Left ventricle myocardium inferior (tissue), 1 donor: Measurements from ENCODE around the gene PNMA8C. TPM values are rescaled to one million over a fixed set of nuclear protein-coding genes. Genes with fewer than 3 reads are reported as not detected.
A peak's percentile ranks its signal among the peaks of the same experiment; 100 is the strongest.
"Not testable (repeated sequence)": the region's sequence is repeated elsewhere in the genome, so short reads cannot be mapped to it uniquely, and the experiment has no call there.

Experiments
- DNase-seq: peaks from one replicate; pipeline ENCODE4 v3.0.0-alpha.2; 2020
- H3K27ac ChIP-seq: fragments of 200-600 bp; replicated peaks from 2 replicates; pipeline ENCODE4 v1.8.0; 2021
- H3K27me3 ChIP-seq: fragments of 200-600 bp; 2 replicates; pipeline ENCODE4 v1.8.0; 2021; ENCODE audit warnings: low read depth
- H3K36me3 ChIP-seq: fragments of 200-600 bp; 2 replicates; pipeline ENCODE4 v1.8.0; 2021
- H3K4me1 ChIP-seq: fragments of 200-600 bp; 2 replicates; pipeline ENCODE4 v1.8.0; 2021
- H3K4me3 ChIP-seq: fragments of 200-600 bp; 2 replicates; pipeline ENCODE4 v1.8.0; 2021; ENCODE audit warnings: mild to moderate bottlenecking, moderate library complexity
- H3K9me3 ChIP-seq: fragments of 200-600 bp; replicated peaks from 2 replicates; pipeline ENCODE4 v1.8.0; 2021
- intact Hi-C: fragments of 100-400 bp; cut with micrococcal nuclease; formaldehyde crosslinking; loops from one replicate; pipeline ENCODE4 v1.11.0; 2022
- total RNA-seq: library from RNA; stranded (reverse); fragmentation: NEBNext Ultra II Directional; extraction: Animal tissue kit (Norgen Biotek cat#: 25700); gene quantifications from one replicate; pipeline ENCODE4 v1.2.1, GENCODE V29; 2021
- TF ChIP-seq, protein P1 (sequence below): fragments of 200-600 bp; IDR thresholded peaks from 2 replicates; pipeline ENCODE4 v1.8.0; 2021; ENCODE audit warnings: antibody characterized with exemption, mild to moderate bottlenecking, borderline replicate concordance
- donor health status: DM: no; HTN: yes; CAD: no; lungs with severe emphysema.

The PNMA8C gene
- total RNA-seq, 1 donor from 2014 or later = not detected

GRCh38 chr19:46404753-46405468 lies 23.8 kb downstream of the PNMA8C start:
- Histone ChIP-seq H3K9me3 (no peaks in the 10 kb centered on the region), H3K4me1 (peaks cover 49% of the 10 kb centered on the region), H3K4me3 (peak overlapping the region; percentile 67), H3K27me3 (peaks cover 49% of the 10 kb centered on the region), H3K27ac (peak overlapping the region; percentile 83), H3K36me3 (no peaks in the 10 kb centered on the region)
- intact Hi-C loops = loop anchor here (2.0 kb wide), 1 partner anchor 82 kb away; no protein-coding TSS in a partner anchor
- TF ChIP-seq, protein P1, sequence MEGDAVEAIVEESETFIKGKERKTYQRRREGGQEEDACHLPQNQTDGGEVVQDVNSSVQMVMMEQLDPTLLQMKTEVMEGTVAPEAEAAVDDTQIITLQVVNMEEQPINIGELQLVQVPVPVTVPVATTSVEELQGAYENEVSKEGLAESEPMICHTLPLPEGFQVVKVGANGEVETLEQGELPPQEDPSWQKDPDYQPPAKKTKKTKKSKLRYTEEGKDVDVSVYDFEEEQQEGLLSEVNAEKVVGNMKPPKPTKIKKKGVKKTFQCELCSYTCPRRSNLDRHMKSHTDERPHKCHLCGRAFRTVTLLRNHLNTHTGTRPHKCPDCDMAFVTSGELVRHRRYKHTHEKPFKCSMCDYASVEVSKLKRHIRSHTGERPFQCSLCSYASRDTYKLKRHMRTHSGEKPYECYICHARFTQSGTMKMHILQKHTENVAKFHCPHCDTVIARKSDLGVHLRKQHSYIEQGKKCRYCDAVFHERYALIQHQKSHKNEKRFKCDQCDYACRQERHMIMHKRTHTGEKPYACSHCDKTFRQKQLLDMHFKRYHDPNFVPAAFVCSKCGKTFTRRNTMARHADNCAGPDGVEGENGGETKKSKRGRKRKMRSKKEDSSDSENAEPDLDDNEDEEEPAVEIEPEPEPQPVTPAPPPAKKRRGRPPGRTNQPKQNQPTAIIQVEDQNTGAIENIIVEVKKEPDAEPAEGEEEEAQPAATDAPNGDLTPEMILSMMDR = peak; percentile 26
- DNase-seq = no peak

DNA sequence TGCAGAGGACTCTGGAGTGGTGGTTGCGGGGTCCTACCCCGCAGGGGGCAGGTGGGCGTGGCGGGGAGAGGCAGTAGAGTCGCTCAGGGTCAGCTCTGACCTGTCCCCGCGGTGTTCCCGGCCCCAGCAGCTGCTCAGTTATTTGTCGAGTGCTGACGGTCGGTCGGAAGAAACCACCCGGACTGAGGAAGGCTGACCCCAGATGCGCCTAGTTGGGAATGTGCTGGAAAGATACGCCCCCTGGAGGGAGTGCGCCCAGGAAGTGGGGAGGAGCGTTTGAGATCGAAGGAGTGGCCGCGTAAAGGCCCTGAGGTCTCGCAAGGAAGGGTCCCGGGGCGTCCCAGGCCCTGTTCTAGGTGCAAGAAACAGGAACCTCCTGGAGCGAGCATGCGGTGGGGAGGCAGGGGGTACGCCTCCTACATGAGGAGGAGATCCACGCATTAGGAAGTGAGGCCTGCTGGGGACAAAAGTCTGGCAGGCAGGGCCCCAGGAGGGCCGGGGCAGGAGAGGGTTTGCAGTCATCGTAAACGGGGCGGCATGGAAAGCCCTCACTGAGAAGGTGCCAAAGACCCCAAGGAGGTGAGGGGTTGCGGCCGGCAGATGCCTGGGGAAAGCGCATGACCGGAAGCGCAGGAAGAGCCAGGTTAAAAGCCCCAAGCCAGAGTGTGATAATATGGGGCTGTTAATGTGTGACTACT lies 24.5 kb downstream of the PNMA8C start:
- Histone ChIP-seq H3K27ac (peak overlapping the region; percentile 83), H3K4me1 (peaks cover 43% of the 10 kb centered on the region), H3K4me3 (peak overlapping the region; percentile 67), H3K27me3 (peaks cover 49% of the 10 kb centered on the region), H3K36me3 (no peaks in the 10 kb centered on the region), H3K9me3 (no peaks in the 10 kb centered on the region)
- TF ChIP-seq, protein P1 = peak; percentile 39
- peak; percentile 64 for DNase-seq
- intact Hi-C loops = loop anchor here (2.0 kb wide), 1 partner anchor 83 kb away; no protein-coding TSS in a partner anchor

- Histone ChIP-seq H3K27me3 (peaks cover 49% of the 10 kb centered on the region), H3K4me3 (no peak overlapping the region), H3K36me3 (no peaks in the 10 kb centered on the region), H3K9me3 (no peaks in the 10 kb centered on the region), H3K4me1 (peaks cover 31% of the 10 kb centered on the region), H3K27ac (no peak overlapping the region)
- DNase-seq = no peak
- intact Hi-C loops = no loop called here
- TF ChIP-seq, protein P1 = no peak
Measured at GRCh38 chr19:46402725-46403124, 26.0 kb downstream of the PNMA8C start.

GRCh38 chr19:46397801-46398479 lies 30.8 kb downstream of the PNMA8C start:
- H3K4me3 ChIP-seq, H3K4me1 ChIP-seq, H3K27ac ChIP-seq, DNase-seq, H3K36me3 ChIP-seq, H3K9me3 ChIP-seq: not testable (repeated sequence)
- intact Hi-C loops = loop anchor here (10.0 kb wide), 1 partner anchor 117 kb away; no protein-coding TSS in a partner anchor
- peaks cover 13% of the 10 kb centered on the region for H3K27me3 ChIP-seq

DNA sequence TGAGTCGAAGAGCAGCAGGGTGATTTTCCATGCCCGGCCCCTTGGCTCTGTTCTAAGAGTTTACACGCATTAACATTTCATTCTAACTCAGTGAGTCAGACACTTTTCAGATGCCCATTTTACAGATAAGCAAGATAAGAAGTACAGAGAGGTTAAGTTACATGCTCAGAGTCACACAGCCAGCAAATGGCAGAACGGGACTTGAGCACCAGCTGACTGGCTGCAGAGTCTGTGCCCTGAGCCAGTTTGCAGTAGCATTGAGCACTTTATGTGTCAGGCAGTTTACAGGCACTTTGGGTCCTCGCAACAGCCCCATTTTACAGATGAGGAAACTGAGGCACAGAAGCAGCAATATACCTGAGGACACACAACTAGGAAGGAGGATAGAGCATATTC lies 34.3 kb downstream of the PNMA8C start:
- no peaks in the 10 kb centered on the region for H3K27me3 ChIP-seq
- no peak for DNase-seq
- TF ChIP-seq, protein P1 = no peak
- H3K4me3 ChIP-seq = no peak overlapping the region
- H3K4me1 ChIP-seq = no peaks in the 10 kb centered on the region
- H3K36me3 ChIP-seq = peaks cover 28% of the 10 kb centered on the region
- intact Hi-C loops = loop anchor here (10.0 kb wide), 1 partner anchor 120 kb away; no protein-coding TSS in a partner anchor
- no peak overlapping the region for H3K27ac ChIP-seq
- H3K9me3 ChIP-seq = no peaks in the 10 kb centered on the region
